Epidermal melanocyte (primary cell): ENCODE data around the gene RNU4-1.

ENCODE experiments used
- DNase-seq: peaks from one replicate; pipeline ENCODE4 v3.0.0; 2011; ENCODE audit warnings: low spot score; ENCODE audit not compliant: insufficient read length

Gene RNU4-1

DNA sequence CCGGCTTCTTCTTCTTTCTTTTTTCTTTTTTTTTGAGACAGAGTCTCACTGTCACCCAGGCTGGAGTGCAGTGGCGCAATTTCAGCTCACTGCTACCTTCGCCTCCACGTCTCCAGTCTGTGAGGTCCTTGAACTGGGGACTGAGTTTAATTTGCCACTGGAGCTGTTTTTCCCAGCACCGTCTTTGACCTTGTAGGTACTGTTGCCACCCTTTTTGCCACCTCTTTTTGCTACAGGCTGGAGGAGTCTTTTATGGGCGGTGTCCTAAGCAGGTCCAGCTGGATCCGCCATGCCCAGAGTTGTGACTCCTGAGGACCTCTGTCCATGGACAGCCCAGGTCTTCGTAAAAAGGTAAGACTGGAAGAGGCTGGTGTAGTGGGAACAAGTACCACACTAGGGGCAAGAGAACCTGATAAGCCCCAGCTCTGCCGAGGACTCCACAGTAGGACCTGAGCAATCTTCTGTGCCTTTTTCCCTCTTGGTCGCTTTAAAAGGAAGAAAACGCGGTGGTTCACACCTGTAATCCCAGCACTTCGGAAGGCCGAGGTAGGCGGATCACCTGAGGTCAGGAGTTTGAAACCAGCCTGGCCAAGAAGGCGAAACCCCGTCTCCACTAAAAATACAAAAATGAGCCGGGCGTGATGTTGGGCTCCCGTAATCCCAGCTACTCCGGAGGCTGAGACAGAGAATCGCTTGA, 2.3 kb downstream of the RNU4-1 start:
- no peak for DNase-seq

DNA sequence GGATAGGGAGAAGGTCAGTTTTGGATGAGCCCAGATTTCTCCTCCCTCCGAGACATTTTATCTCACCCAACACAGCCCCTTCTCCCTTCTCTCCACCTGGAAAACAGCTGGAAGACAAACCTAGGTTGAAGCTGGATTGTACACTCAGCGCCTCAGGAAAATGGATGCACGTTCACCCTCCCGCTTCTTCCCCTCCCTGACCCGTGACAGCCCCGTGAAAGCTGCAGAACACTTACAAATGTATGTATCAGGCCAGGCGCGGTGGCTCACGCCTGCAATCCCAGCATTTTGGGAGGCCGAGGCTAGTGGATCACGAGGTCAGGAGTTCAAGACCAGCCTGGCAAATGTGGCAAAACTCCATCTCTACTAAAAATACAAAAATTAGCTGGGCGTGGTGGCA, 5.5 kb downstream of the RNU4-1 start:
- no peak for DNase-seq

- peak; percentile 21 for DNase-seq
Observed at GRCh38 chr12:120286768-120287490, 6.1 kb downstream of the RNU4-1 start.

DNA sequence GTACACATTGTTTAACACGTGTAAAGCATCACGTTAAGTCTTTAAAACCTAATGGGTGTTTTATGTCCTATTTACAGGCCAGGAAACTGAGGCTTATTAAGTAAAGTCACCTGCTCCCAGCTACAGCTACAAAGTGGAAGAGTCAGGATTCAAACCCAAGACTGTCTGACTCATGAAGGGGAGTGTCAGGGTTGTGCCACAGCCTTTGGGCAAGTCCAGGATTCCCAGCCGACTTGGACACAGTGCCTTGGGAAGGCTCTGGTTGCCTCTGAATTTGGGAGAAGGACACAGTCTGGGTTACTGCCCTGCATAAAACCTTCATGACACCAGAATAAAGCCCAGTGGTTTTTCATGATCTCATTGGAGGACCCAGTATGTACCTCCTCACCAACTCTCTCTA, 8.7 kb downstream of the RNU4-1 start:
- DNase-seq: no peak

- no peak for DNase-seq
Observed at GRCh38 chr12:120283318-120283717, 9.7 kb downstream of the RNU4-1 start.

DNA sequence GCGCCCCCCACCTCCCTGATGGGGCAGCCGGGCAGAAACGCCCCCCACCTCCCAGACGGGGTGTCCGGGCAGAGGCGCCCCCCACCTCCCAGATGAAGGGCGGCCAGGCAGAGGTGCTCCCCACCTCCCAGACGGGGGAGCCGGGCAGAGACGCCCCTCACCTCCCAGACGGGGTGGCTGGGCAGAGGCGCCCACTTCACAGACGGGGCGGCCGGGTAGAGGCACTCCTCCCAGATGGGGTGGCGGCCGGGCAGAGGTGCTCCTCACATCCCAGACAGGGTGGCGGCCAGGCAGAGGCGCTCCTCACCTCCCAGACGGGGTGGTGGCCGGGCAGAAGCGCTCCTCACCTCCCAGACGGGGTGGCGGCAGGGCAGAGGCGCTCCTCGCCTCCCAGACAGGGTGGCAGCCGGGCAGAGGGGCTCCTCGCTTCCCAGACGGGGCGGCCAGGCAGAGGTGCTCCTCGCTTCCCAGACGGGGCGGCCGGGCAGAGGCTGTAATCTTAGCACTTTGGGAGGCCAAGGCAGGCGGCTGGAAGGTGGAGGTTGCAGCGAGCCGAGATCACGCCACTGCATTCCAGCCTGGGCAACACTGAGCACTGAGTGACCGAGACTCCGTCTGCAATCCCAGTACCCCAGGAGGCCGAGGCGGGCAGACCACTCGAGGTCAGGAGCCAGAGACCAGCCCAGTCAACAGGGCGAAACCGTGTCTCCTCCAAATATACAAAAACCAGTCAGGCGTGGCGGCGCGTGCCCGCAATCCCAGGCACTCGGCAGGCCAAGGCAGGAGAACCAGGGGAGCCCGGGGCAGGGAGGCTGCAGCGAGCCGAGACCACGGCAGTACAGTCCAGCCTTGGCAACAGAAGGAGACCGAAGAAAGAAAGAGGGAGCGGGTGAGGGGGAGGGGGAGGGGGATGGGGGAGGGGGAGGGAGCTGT, 14.6 kb downstream of the RNU4-1 start:
- DNase-seq: no peak

DNA sequence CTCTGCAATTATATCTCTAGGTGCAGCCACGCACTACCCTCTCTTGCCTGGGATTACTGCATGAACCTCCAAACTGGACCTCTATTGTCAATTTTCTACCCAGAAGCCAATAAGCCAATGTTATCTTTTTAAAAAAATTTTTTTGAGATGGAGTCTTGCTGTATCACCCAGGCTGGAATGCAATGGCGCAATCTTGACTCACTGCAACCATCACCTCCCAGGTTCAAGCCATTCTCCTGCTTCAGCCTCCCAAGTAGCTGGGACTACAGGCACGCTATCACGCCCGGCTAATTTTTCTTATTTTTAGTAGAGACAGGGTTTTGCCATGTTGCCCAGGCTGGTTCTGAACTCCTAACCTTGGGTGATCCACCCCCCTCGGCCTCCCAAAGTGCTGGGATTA, 16.3 kb downstream of the RNU4-1 start:
- DNase-seq: no peak

GRCh38 chr12:120267736-120268135, 25.3 kb downstream of the RNU4-1 start:
- DNase-seq: no peak

GRCh38 chr12:120266180-120266870, 26.7 kb downstream of the RNU4-1 start:
- no peak for DNase-seq

DNA sequence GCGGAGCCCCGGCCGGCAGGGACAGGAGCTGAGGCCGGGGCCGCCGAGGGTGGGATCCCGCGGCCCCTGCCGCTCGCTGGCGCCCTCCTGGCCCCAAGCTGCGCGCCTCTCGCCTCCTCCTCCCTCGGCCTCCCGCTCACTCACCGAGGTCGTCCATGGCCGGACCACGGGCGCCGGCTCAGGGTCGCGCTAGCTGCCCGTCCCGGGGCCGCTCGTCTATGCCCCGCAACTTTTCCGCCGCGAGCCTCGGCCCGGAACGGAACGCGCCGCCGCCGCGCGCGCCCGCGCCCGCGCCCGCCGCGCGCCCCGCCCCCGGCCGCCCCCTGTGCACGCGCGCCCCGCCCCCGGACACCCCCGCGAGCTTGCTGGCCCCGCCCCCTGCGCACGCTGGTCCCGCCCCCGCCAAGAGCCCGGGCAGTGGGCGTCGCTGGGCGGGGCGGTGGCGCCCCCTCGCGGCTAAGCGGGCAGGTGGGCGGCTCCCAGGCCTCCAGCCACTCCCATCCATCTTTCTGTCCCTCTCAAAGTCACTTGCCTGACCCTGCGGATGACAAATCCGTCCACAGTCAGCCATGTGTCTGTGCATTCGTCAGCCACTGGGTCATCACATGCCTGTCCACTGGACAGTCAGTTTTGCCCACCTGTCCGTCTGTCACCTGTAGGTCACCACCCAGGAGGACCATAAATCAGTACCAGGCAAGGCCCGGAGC, 27.4 kb downstream of the RNU4-1 start, which contains the start of gene PXN:
PXN (minus strand) TSS at position 258 of the 707 bp plus-strand sequence; CDS start at position 157, 101 bp downstream.
- peak; percentile 64 for DNase-seq

DNA sequence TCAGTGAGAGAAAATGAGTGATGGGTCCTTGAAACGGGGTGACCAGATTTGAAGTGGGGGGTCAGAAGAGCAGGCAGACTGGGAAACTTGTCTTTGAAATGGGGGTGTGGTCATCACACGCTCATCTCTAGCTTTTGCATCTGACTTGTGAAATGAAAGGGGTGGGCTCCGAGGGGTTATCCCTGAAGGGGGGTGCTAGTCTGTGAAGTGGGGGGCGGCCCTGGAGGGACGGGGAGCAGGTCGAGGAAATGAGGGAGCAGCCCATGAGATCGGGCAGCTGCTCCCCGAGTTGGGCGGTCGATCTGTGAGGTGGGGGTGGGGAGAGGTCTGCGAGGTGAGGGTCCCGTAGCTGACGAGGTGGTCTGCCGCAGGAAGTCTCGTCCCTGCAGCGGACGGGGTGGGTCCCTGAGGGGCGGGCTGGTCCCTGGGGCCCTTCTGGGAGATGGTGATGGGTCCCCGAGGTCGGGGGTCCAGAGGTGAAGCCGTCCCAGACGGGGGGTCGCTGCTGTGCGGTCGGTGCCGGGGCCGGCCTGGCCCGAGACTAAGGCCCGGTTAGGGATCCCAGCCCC, 28.0 kb downstream of the RNU4-1 start:
- no peak for DNase-seq

DNA sequence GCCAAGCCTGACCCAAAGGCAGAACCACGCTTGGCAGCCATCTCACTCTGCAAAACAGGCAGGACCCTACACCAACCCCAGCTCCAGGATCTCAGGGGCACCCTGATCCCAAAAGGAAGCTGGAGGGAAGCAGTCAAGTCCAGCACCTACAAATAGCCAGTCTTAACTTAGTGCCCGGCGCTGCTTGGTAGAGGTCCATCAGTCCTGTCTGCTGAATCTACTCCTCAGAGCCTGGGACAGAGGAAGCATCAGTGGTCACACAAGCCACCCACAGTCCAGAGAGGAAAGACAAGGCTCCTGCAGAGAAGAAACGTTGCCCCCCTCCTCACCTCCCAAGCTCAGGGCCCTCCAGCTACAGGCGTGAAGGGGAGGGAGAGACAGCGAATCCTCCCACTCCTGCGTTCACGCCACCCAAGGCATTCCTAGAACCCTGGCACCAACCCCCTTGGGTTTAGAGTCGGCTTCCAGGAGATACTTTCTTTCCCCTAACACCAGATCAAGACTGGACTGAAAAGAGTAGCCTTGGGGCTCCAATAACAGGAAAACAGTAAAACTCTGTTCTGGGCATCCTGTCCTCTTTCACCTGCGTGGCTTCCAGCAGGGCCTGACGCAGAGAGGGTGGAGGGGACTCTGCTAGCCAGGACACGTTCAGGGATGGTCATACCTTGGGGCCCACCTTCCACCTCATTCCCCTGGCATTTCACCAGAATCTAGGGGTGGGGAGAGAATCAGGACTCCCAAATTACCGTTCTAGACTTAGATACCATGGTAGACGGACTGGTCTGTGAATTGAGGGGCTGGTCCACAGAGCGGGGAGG, 28.7 kb downstream of the RNU4-1 start:
- DNase-seq: no peak

DNA sequence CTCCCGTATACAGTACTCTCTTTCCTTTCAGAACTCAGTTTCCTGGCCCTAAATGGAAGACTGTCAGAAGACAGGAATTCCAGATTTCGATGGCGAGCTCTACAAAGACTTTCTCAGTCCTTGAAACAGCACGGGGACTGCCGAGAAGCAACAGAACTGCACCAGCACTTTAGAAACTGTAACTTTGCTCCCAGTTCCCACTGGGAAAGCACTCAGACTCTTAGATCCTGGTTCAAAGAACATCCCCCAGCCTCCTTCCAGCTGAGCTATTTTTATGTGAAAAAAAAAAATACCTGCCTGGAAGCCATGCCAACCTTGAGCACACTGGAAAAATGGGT, 29.3 kb downstream of the RNU4-1 start:
- no peak for DNase-seq

GRCh38 chr12:120262852-120263747, 29.9 kb downstream of the RNU4-1 start:
- no peak for DNase-seq

DNA sequence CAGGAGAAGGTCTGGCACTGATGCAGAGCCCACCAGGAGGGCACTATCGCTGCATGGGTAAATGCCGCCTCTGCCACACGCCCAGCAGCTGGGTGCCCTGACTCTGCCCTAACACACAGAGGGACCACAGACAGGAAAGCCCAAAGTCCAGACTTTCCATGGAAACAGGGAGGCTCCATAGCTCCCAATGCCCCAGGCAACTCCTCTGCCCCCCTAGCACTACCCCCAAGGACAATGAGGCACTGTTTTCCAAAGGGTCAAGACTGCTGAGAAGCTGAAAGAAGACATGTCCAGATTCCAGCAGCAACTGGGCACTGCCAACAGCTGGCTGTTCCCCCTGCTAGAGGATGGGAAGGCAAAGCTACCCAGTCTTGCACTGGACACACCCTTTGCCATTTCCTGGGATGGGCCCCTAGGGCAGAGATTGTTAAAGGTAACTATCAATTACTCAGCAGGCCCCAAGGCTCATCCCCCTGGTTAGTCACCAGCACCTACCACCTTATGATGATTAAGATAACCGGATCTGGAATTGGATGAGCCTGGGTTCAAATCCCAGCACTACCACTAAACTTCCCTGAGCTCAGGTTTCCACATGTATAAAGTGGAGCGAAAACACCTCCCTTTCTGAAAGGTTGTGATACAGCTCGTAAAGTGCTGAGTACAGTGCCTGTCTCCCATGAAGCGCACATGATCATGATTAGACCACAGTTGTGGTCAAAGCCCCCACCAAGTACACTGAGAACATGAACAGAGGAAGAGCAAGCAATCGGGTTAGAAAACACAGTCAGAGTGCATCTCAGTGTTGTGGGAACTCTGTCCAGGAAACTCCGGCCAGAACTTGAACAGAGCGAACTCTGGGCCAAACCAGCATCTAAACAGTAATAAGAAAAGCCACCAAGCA, 30.8 kb downstream of the RNU4-1 start:
- DNase-seq: peak; percentile 76

- no peak for DNase-seq
Observed at GRCh38 chr12:120260607-120261006, 32.4 kb downstream of the RNU4-1 start.

GRCh38 chr12:120259418-120260202, 33.4 kb downstream of the RNU4-1 start:
- no peak for DNase-seq
